Right lung (tissue), 5 donors: Measurements from ENCODE around the gene DNAI2. TPM values are rescaled to one million over a fixed set of nuclear protein-coding genes. Genes with fewer than 3 reads are reported as not detected.

Experiments used
- DNase-seq, 2 donors: peaks; one replicate each; pipeline ENCODE4 v3.0.0-alpha.2; 2013
- polyA plus RNA-seq, 5 donors: library from polyadenylated mRNA; unstranded; fragments of 120-200 nt; gene quantifications; one replicate each; pipeline versions ENCODE4 v1.2.1 to v1.2.3, GENCODE V29; 2013; ENCODE audit warnings: inconsistent platforms in 1 of 5, low replicate concordance in 1 of 5; ENCODE audit not compliant: insufficient read length in 5 of 5, insufficient read depth in 1 of 5

The DNAI2 gene
- polyA plus RNA-seq, 5 donors, result 0.64 to 5.6 (median 3.5) TPM

GRCh38 chr17:74361230-74362068 lies 87.4 kb downstream of the DNAI2 start, which contains the start of gene BTBD17:
BTBD17 (minus strand) TSS chr17:74361868; CDS start chr17:74361819, 49 bp downstream.
- DNase-seq, result no peak

GRCh38 chr17:74362069-74362405 lies 88.0 kb downstream of the DNAI2 start:
- no peak for DNase-seq

GRCh38 chr17:74362810-74363498 lies 88.9 kb downstream of the DNAI2 start:
- DNase-seq, result no peak

Other genes with a start within 250 kb of the DNAI2 start
- 1,000 to 10,000 TPM; 1,191 to 1,565 (median 1,307) TPM for gene RPL38, start 70.6 kb upstream of the DNAI2 start, polyA plus RNA-seq
- gene TTYH2, start 60.7 kb upstream of the DNAI2 start, polyA plus RNA-seq, result 10 to 100 TPM; 11.7 to 27.1 (median 19.9) TPM
- gene KIF19, start 52.0 kb downstream of the DNAI2 start, polyA plus RNA-seq, result 1 to 10 TPM in 4 of 5 donors, under 1 TPM in 1; 0.63 to 2.6 (median 1.5) TPM
- 1 to 10 TPM in 1 of 5 donors, under 1 TPM in 4; 0.67 to 1.9 (median 0.84) TPM for gene BTBD17, start 87.6 kb downstream of the DNAI2 start, polyA plus RNA-seq
- under 1 TPM in 3 of 5 donors, not detected in 2; 0.13 to 0.16 (median 0.15) TPM for gene GPR142, start 93.3 kb downstream of the DNAI2 start, polyA plus RNA-seq
- gene GPRC5C, start 157.9 kb downstream of the DNAI2 start, polyA plus RNA-seq, result 10 to 100 TPM; 40.1 to 70.8 (median 51.4) TPM
- gene CD300A, start 192.4 kb downstream of the DNAI2 start, polyA plus RNA-seq, result 1 to 10 TPM; 1.6 to 3.6 (median 2.1) TPM